ENCODE results near the gene BBX.

BBX gene

GRCh38 chr3:107651782-107652181 is 129.0 kb downstream of the BBX start:
- Histone ChIP-seq H3K4me3 (replicated peaks; ENCODE audit: insufficient read depth, low read length) (no peak overlapping the region), H3K27ac (replicated peaks) (no peak overlapping the region), H3K27me3 (ENCODE audit: insufficient read depth, poor library complexity, severe bottlenecking) (no peaks in the 10 kb centered on the region)
- DNase-seq (ENCODE audit: low read depth in 1 of 2, low spot score in 1 of 2) = no peak
- TF ChIP-seq GABPA (IDR thresholded peaks at IDR 0.05; ENCODE audit: low read depth) (no peak), POLR2AphosphoS5 (IDR thresholded peaks at IDR 0.05; ENCODE audit: low read depth) (no peak), SPI1 (IDR thresholded peaks at IDR 0.05; ENCODE audit: borderline replicate concordance, low read depth) (no peak), CTCF (IDR thresholded peaks at IDR 0.05; ENCODE audit: insufficient read depth, low read length) (no peak), REST (IDR thresholded peaks at IDR 0.05; ENCODE audit: insufficient replicate concordance, low read depth) (no peak)

DNA sequence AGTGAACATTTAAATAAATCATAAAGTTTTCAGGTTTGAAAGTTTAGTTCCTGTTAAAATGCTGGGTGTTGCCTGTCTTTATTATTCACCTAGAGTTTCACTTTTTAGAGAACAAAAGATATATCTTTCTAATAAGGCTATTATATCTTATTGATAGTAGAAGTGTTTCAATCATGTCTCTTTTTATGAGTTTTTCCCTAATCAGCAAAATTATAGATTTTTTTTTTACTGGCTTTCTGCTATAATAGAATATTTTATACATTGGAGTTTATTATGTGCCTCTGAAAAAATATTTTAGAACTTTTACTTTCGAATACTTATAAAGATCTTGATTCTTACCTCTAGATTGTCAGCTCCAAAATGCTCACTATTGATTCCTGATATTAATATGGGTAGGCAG is 131.5 kb downstream of the BBX start:
- Histone ChIP-seq H3K4me3 (replicated peaks; ENCODE audit: insufficient read depth, low read length) (no peak overlapping the region), H3K27ac (replicated peaks) (no peak overlapping the region), H3K27me3 (ENCODE audit: insufficient read depth, poor library complexity, severe bottlenecking) (no peaks in the 10 kb centered on the region)
- no peak for TF ChIP-seq POLR2AphosphoS5 (IDR thresholded peaks at IDR 0.05; ENCODE audit: low read depth)
- TF ChIP-seq SPI1 (IDR thresholded peaks at IDR 0.05; ENCODE audit: borderline replicate concordance, low read depth) = no peak
- TF ChIP-seq REST (IDR thresholded peaks at IDR 0.05; ENCODE audit: insufficient replicate concordance, low read depth) = no peak
- TF ChIP-seq CTCF (IDR thresholded peaks at IDR 0.05; ENCODE audit: insufficient read depth, low read length) = no peak
- no peak for TF ChIP-seq GABPA (IDR thresholded peaks at IDR 0.05; ENCODE audit: low read depth)
- DNase-seq (ENCODE audit: low read depth in 1 of 2, low spot score in 1 of 2) = no peak

GRCh38 chr3:107657971-107658370 is 135.2 kb downstream of the BBX start:
- no peak overlapping the region for H3K27ac ChIP-seq (replicated peaks)
- no peaks in the 10 kb centered on the region for H3K27me3 ChIP-seq (ENCODE audit: insufficient read depth, poor library complexity, severe bottlenecking)
- TF ChIP-seq GABPA (IDR thresholded peaks at IDR 0.05; ENCODE audit: low read depth) = no peak
- no peak for TF ChIP-seq CTCF (IDR thresholded peaks at IDR 0.05; ENCODE audit: insufficient read depth, low read length)
- no peak for TF ChIP-seq REST (IDR thresholded peaks at IDR 0.05; ENCODE audit: insufficient replicate concordance, low read depth)
- no peak for TF ChIP-seq SPI1 (IDR thresholded peaks at IDR 0.05; ENCODE audit: borderline replicate concordance, low read depth)
- TF ChIP-seq POLR2AphosphoS5 (IDR thresholded peaks at IDR 0.05; ENCODE audit: low read depth) = no peak
- no peak overlapping the region for H3K4me3 ChIP-seq (replicated peaks; ENCODE audit: insufficient read depth, low read length)
- DNase-seq (ENCODE audit: low read depth in 1 of 2, low spot score in 1 of 2) = no peak
